GM11168 (cell line): Measurements from ENCODE around the gene TMEM170A.

Experiments used
- in situ Hi-C: fragments of 300-500 bp; cut with MboI; formaldehyde crosslinking; loops from one replicate; pipeline ENCODE4 v1.12.0; 2022; ENCODE audit warnings: low sequenced_read_pairs; ENCODE audit not compliant: unreplicated experiment

TMEM170A gene

GRCh38 chr16:75415169-75415905, 49.2 kb downstream of the TMEM170A start:
- in situ Hi-C loops = no loop called here

GRCh38 chr16:75413951-75414350, 50.5 kb downstream of the TMEM170A start:
- in situ Hi-C loops = no loop called here

- in situ Hi-C loops = no loop called here
Observed at GRCh38 chr16:75406943-75407342, 57.5 kb downstream of the TMEM170A start.

GRCh38 chr16:75402821-75403475, 61.5 kb downstream of the TMEM170A start:
- in situ Hi-C loops = no loop called here

- in situ Hi-C loops = no loop called here
Observed at GRCh38 chr16:75402159-75402820, 62.2 kb downstream of the TMEM170A start.

- in situ Hi-C loops = no loop called here
Observed at GRCh38 chr16:75401691-75402090, 62.8 kb downstream of the TMEM170A start.

- in situ Hi-C loops = no loop called here
Observed at GRCh38 chr16:75398333-75398732, 66.2 kb downstream of the TMEM170A start.

- in situ Hi-C loops = no loop called here
Observed at GRCh38 chr16:75394941-75395340, 69.5 kb downstream of the TMEM170A start.
